Natural killer cell treated with Interleukin-12 subunit alpha and Interleukin-12 subunit beta and Interleukin-15 and Interleukin-18, amount 100 ng/mL, for 72 hours (primary cell): ENCODE measurements around the gene SH3BP5. TPM values are rescaled to one million over a fixed set of nuclear protein-coding genes. Genes with fewer than 3 reads are reported as not detected.
A peak's percentile ranks its signal among the peaks of the same experiment; 100 is the strongest.

Source experiments
- ATAC-seq, 2 donors: fragments of 150-1000 bp; cut with Tn5 transposase in 1 of 2; sonication (Bioruptor Pico), chemical (Tn5 transposase) in 1 of 2; 2 replicates each; pipeline ENCODE4 v1.10.0; 2021
- DNase-seq: peaks from one replicate; pipeline ENCODE4 v3.0.0; 2022; ENCODE audit warnings: low spot score
- H3K27ac Mint-ChIP-seq, 2 donors: 1 replicate in 1 of 2; 2 replicates in 1 of 2; pipeline ENCODE4 v1.8.0; 2022; ENCODE audit warnings: mixed read lengths in 2 of 2, mild to moderate bottlenecking in 1 of 2, moderate library complexity in 1 of 2
- H3K27me3 Mint-ChIP-seq, 2 donors: 1 replicate in 1 of 2; 2 replicates in 1 of 2; pipeline ENCODE4 v1.8.0; 2022; ENCODE audit warnings: mixed read lengths in 2 of 2
- H3K36me3 Mint-ChIP-seq: one replicate; pipeline ENCODE4 v1.8.0; 2022; ENCODE audit warnings: mixed read lengths
- H3K4me1 Mint-ChIP-seq, 2 donors: 1 replicate in 1 of 2; 2 replicates in 1 of 2; pipeline ENCODE4 v1.8.0; 2022; ENCODE audit warnings: low read depth in 2 of 2, mixed read lengths in 2 of 2, mild to moderate bottlenecking in 1 of 2
- H3K4me3 Mint-ChIP-seq: one replicate; pipeline ENCODE4 v1.8.0; 2022; ENCODE audit warnings: mixed read lengths
- H3K9me3 Mint-ChIP-seq: 2 replicates; pipeline ENCODE4 v1.8.0; 2022; ENCODE audit warnings: mixed read lengths
- total RNA-seq, 2 donors: library from RNA; stranded (reverse); gene quantifications; one replicate each; pipeline ENCODE4 v1.2.3, GENCODE V29; 2022

The SH3BP5 gene
- total RNA-seq, 2 donors from 2014 or later = 58.5 to 165 TPM

DNA sequence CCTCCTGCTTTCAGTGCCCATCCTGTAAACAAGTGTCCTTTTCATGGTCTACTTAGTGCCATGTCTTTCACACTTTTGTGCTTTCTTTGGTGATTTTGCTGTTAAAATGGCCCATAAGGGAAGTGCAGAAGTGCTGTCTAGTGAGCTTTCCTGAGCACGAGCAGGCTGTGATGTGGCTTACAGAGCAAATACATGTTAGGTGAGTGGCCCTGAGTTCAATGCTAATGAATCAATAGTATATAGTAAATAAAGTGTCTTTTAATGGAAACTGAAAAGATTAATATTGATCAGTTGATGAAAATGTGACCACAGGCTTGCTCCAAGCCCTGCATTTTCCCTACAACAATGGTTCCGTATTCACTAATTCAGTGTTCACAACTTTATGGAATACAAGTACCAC lies 5.7 kb downstream of the SH3BP5 start:
- peak overlapping the region in 1 of 2 donors; percentile 70 for H3K27ac Mint-ChIP-seq
- peaks cover 13% of the 10 kb centered on the region for H3K36me3 Mint-ChIP-seq
- no peaks in the 10 kb centered on the region for H3K9me3 Mint-ChIP-seq
- H3K4me1 Mint-ChIP-seq = peaks cover 56 to 58% of the 10 kb centered on the region in 2 donors
- no peaks in the 10 kb centered on the region for H3K27me3 Mint-ChIP-seq
- ATAC-seq (no peak), DNase-seq (no peak)
- H3K4me3 Mint-ChIP-seq = no peak overlapping the region

DNA sequence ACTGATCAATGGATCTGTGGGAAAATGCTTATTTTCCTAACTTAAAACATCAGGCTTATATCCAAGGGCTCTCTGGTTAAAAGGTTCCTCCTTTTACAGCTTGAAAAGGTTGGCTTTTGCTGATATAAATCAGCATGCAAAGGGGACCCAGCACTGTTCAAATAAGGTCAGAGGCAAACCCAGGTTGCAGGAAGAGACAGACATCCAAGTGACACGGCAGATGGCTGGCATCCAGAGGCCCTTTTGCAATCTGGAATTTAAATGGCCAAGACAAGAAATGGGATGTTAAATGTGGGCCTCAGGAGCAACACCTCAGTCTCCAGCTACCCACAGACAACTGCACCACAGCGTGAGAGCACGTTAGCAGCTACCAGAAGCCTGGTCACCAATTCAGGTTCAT lies 6.3 kb downstream of the SH3BP5 start:
- DNase-seq (no peak), ATAC-seq (no peak)
- no peak overlapping the region for H3K4me3 Mint-ChIP-seq
- peaks cover 13% of the 10 kb centered on the region for H3K36me3 Mint-ChIP-seq
- no peaks in the 10 kb centered on the region for H3K9me3 Mint-ChIP-seq
- H3K27me3 Mint-ChIP-seq = no peaks in the 10 kb centered on the region
- H3K27ac Mint-ChIP-seq = peak overlapping the region in 1 of 2 donors; percentile 70
- H3K4me1 Mint-ChIP-seq = peaks cover 49 to 55% of the 10 kb centered on the region in 2 donors

DNA sequence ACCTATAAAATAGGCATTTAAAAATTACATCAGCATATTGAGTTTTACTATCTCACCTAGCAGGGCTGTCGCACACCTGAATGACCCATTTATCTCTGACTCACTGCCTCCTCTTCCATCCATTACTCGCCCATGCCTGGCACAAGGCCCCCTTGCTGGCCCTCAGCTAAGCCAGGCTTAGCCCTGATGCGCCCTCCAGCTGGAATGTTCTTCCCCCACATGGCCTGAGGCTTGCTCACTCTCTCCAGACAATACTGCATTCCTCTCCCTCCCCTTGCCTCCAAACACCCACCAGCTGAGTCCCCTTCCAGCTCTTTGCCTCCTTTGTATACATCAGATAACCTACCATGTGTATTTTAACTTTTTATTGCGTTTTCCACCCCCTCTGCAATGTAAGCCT lies 7.2 kb downstream of the SH3BP5 start:
- no peaks in the 10 kb centered on the region for H3K9me3 Mint-ChIP-seq
- H3K27me3 Mint-ChIP-seq = no peaks in the 10 kb centered on the region
- peaks cover 17% of the 10 kb centered on the region for H3K36me3 Mint-ChIP-seq
- DNase-seq (no peak), ATAC-seq (no peak)
- H3K4me3 Mint-ChIP-seq = no peak overlapping the region
- H3K27ac Mint-ChIP-seq = peak overlapping the region in 1 of 2 donors; percentile 70
- peaks cover 50 to 59% of the 10 kb centered on the region in 2 donors for H3K4me1 Mint-ChIP-seq

DNA sequence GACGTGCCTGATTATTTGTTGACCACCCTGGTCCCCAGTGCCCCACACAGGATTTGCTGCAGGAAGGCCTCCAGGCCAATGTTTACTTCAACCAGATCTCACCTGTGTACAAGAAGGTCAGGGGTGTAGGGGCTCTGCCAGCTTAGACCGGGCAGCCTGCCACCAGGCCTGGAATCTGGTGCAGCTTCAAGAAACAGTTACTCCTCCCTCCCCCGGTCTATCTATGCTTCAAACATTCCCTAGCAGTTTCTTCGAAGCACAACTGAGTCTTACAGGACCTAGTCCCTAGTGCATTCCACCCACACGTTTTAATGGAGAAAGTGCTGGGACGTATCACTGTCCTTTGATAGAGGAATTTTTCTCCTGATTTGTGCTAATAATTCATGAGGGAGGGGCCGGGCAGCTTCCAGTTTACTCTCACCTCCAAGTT lies 8.0 kb downstream of the SH3BP5 start:
- Mint-ChIP-seq H3K27me3 (no peaks in the 10 kb centered on the region), H3K4me1 (peaks cover 50 to 59% of the 10 kb centered on the region in 2 donors), H3K4me3 (no peak overlapping the region), H3K36me3 (peaks cover 11% of the 10 kb centered on the region), H3K27ac (peak overlapping the region in 1 of 2 donors; percentile 64), H3K9me3 (no peaks in the 10 kb centered on the region)
- DNase-seq (no peak), ATAC-seq (no peak)

DNA sequence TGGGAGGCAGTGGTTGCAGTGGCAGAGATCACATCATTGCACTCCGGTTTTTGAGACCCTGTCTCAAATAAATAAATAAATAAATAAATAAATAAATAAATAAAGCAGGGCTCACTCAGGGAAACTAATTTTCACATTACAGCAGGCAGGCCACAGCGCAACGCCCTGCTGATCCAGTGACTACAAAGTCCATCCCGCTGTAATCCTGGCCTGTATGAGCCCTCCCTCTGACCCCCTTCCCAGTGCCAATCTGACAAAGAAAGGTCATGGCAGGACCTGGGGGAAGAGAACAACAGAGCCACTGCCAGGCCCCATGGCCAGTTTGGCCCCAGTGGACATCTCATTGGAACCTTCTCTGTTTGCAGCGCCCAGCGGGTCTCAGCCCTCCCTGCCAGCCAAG lies 9.3 kb downstream of the SH3BP5 start:
- H3K27me3 Mint-ChIP-seq = no peaks in the 10 kb centered on the region
- peaks cover 10% of the 10 kb centered on the region for H3K36me3 Mint-ChIP-seq
- no peak overlapping the region for H3K4me3 Mint-ChIP-seq

DNA sequence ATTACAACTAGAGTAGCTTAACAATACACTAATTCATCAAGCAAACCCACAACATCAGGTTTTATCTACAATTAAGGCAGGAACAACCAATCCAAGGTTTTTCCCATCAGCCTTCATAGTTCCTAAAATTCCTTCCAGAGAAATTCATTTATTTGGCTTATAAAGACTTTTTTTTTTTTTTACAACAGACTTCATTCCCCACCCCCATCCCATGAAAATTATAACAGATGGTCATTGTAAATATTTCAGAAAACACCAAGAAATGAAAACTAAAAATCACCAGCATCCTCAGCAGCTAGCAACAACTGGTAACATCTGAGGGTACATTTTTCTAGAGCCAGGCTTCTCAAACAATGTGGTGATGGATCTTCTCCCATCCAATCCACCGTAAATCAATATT lies 11.0 kb downstream of the SH3BP5 start:
- DNase-seq = no peak
- H3K9me3 Mint-ChIP-seq = no peaks in the 10 kb centered on the region
- no peak for ATAC-seq
- H3K27ac Mint-ChIP-seq = no peak overlapping the region
- H3K4me1 Mint-ChIP-seq = peaks cover 51 to 62% of the 10 kb centered on the region in 2 donors
- H3K4me3 Mint-ChIP-seq = no peak overlapping the region
- peaks cover 4% of the 10 kb centered on the region for H3K36me3 Mint-ChIP-seq
- H3K27me3 Mint-ChIP-seq = no peaks in the 10 kb centered on the region

More for the DNA sequence above, 9.3 kb downstream of the SH3BP5 start:
- no peaks in the 10 kb centered on the region for H3K9me3 Mint-ChIP-seq
- ATAC-seq (no peak), DNase-seq (no peak)
- peaks cover 48 to 58% of the 10 kb centered on the region in 2 donors for H3K4me1 Mint-ChIP-seq
- peak overlapping the region in 1 of 2 donors; percentile 59 for H3K27ac Mint-ChIP-seq

DNA sequence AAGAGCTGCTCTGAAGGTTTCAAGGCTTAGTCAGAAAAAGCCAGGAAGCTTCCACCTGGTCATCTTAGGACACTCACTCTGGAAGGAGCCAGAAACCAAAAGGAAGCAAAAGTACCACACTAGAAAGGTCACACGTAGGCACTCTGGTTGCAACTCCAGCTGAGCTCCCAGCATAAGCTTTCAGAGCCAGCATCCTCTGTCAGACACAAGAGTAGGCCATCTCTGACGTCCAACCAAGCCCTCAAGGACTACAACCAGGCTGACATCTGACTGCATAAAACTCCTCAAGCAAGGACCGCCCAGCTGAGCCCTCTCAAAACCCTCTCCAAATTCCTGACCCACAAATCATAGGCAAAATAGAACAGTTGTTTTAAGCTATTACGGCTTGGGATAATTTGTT lies 12.8 kb downstream of the SH3BP5 start:
- H3K36me3 Mint-ChIP-seq = peaks cover 4% of the 10 kb centered on the region
- peaks cover 50 to 61% of the 10 kb centered on the region in 2 donors for H3K4me1 Mint-ChIP-seq
- DNase-seq (no peak), ATAC-seq (no peak)
- no peaks in the 10 kb centered on the region for H3K27me3 Mint-ChIP-seq
- H3K9me3 Mint-ChIP-seq = no peaks in the 10 kb centered on the region
- peak overlapping the region in 1 of 2 donors; percentile 64 for H3K27ac Mint-ChIP-seq
- peak overlapping the region; percentile 21 for H3K4me3 Mint-ChIP-seq

DNA sequence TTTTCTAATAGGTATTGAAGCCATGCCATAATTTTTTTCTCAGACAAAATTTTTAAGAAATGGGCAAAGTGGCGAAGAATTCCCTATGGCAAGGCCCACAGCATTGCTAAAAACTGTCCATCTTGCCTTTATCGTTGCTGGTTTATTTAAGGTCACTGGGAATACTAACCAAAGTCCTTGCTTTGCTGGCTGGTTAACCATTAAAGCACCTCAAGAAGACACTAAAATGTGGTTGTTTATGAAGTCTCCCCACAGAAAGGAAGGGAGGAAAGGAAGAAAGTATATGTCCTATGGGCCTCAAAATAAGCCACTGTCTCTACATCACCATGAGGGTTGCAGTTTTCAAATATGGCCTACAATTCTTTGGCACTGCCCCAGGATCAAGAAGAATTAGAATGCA lies 13.2 kb downstream of the SH3BP5 start:
- Mint-ChIP-seq H3K4me1 (peaks cover 52 to 62% of the 10 kb centered on the region in 2 donors), H3K4me3 (peak overlapping the region; percentile 16), H3K27me3 (no peaks in the 10 kb centered on the region)

DNA sequence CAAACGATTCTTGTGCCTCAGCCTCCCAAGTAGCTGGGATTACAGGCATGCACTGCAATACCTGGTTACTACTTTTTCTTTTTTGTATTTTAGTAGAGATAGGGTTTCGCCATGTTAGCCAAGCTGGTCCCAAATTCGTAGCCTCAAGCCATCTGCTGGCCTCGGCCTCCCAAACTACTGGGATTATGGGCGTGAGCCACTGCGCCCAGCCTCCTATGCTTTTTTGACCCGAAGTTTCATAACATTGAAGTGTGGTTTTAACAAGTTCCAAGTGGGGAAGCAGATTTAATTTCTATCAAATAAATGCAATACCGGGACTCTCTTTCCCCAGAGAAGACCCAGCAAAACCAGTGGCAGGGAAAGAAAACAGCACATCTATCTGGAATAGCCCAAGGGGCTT lies 13.7 kb downstream of the SH3BP5 start:
- H3K9me3 Mint-ChIP-seq = no peaks in the 10 kb centered on the region
- H3K27ac Mint-ChIP-seq = peak overlapping the region in 1 of 2 donors; percentile 64
- ATAC-seq (no peak), DNase-seq (no peak)
- H3K4me1 Mint-ChIP-seq = peaks cover 52 to 58% of the 10 kb centered on the region in 2 donors
- peaks cover 4% of the 10 kb centered on the region for H3K36me3 Mint-ChIP-seq
- H3K27me3 Mint-ChIP-seq = no peaks in the 10 kb centered on the region
- H3K4me3 Mint-ChIP-seq = no peak overlapping the region

More for the DNA sequence above, 13.2 kb downstream of the SH3BP5 start:
- peak overlapping the region in 1 of 2 donors; percentile 64 for H3K27ac Mint-ChIP-seq
- peaks cover 4% of the 10 kb centered on the region for H3K36me3 Mint-ChIP-seq
- DNase-seq (no peak), ATAC-seq (no peak)
- H3K9me3 Mint-ChIP-seq = no peaks in the 10 kb centered on the region

DNA sequence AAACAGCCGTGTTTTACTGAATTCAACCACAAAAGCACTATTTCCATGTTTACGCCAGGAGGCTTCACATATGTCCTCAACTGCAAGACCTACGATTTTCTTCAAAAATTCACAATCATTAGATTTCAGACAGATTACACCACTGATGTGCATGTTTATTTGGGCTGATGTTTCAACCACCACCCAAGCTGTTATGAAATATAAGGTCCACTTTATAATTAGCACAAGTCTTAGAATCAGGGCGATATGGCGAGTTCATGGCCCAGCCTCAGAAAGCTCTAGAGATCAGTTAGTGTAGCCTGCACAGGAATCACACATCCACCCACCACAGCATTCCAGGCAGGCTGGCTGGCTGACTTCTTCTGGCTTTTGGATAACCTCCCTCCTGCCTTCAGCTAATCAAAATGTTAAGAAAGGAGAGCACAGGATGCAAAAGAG lies 15.4 kb downstream of the SH3BP5 start:
- H3K27ac Mint-ChIP-seq = peak overlapping the region in 1 of 2 donors; percentile 40
- DNase-seq (no peak), ATAC-seq (no peak)
- H3K4me1 Mint-ChIP-seq = peaks cover 58 to 62% of the 10 kb centered on the region in 2 donors
- no peaks in the 10 kb centered on the region for H3K9me3 Mint-ChIP-seq
- peaks cover 4% of the 10 kb centered on the region for H3K36me3 Mint-ChIP-seq
- no peaks in the 10 kb centered on the region for H3K27me3 Mint-ChIP-seq
- H3K4me3 Mint-ChIP-seq = no peak overlapping the region

DNA sequence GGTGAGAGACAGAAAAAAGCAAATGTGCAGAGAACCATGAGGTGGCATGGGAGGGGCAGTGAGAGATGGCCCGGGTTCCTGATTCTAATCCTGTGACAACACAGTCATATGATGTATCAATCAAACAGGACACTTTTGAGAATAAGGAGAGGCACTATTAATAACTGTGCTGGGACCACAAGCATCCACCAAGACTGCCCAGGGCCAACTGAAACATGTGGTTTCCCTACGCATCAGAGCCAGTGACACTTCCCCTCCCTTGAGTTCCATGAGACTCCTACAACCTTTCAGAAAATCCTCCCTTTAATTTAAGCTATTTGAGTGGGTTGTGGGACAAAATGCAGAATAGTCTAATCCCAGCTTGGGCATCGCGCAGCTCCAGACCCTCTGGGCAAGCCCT lies 17.4 kb downstream of the SH3BP5 start:
- no peaks in the 10 kb centered on the region for H3K9me3 Mint-ChIP-seq
- no peaks in the 10 kb centered on the region for H3K27me3 Mint-ChIP-seq
- H3K27ac Mint-ChIP-seq = peak overlapping the region; percentile 11 to 40
- H3K4me3 Mint-ChIP-seq = peak overlapping the region; percentile 4
- DNase-seq = no peak
- no peak for ATAC-seq
- peaks cover 61 to 66% of the 10 kb centered on the region in 2 donors for H3K4me1 Mint-ChIP-seq
- H3K36me3 Mint-ChIP-seq = peaks cover 4% of the 10 kb centered on the region

DNA sequence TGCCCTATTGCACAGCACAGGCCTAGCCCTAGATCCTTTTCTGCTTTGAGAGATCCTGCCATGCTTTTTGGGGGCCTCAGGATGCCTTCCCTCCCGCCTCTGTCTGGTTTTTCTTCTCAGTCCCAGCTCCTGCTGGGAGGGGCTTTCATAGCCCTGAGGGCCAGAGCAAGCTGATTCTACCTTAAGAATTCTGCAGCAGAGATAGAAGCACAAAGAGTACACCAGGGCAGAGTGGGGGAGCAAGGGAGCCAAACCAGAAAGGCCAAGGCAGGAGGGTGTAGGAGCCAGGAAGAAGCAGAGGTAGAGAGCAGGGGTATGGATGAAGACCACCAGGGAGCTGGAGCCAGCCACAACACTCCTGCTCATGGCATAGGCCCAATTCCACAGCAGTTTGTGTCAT lies 18.1 kb downstream of the SH3BP5 start:
- no peak for ATAC-seq
- no peak for DNase-seq
- Mint-ChIP-seq H3K36me3 (peaks cover 4% of the 10 kb centered on the region), H3K4me1 (peaks cover 61 to 64% of the 10 kb centered on the region in 2 donors), H3K27ac (peak overlapping the region; percentile 35 to 40), H3K4me3 (peak overlapping the region; percentile 4), H3K9me3 (no peaks in the 10 kb centered on the region), H3K27me3 (no peaks in the 10 kb centered on the region)

DNA sequence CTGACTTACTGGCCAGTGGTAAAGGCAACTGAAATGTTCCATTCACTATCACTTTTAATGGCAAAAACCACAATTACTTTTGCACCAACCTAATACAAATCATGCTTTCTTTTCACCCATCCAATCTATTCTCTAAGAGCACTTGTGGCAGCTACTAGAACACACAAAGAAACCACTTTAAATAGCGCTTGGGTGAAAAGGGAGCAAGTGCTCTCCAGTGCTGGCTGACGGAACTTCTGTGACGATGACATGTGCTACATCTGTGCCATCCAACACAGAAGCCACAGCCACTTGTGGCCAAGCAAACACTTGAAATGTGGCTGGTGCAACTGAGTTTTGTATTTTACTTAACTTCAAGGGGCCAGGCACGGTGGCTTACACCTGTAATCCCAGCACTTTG lies 18.9 kb downstream of the SH3BP5 start:
- Mint-ChIP-seq H3K9me3 (no peaks in the 10 kb centered on the region), H3K27me3 (no peaks in the 10 kb centered on the region), H3K36me3 (peaks cover 4% of the 10 kb centered on the region), H3K27ac (peak overlapping the region in 1 of 2 donors; percentile 40), H3K4me1 (peaks cover 60 to 62% of the 10 kb centered on the region in 2 donors), H3K4me3 (peak overlapping the region; percentile 1)
- ATAC-seq (peak in 1 of 2 donors; percentile 48), DNase-seq (no peak)

DNA sequence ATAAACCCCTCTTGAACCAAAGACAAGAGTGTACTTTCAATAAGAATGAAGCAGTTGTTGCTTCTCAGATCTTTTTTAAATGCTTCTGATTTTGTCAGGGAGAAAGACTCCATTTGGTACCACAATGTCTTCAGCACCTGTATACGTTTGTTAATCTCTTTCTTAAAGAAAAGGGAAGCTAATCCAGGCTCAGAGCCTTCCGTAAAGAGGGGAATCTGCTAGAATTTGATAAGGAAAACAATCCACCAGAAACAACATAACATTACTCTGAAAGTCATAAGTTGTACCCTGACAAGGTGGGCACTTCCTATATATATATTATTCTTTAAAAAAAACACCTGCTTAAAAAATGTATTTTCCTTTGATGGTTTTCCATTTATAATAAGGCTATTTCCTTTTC lies 19.8 kb downstream of the SH3BP5 start:
- ATAC-seq = no peak
- H3K27ac Mint-ChIP-seq = no peak overlapping the region
- DNase-seq = no peak
- H3K4me3 Mint-ChIP-seq = no peak overlapping the region
- no peaks in the 10 kb centered on the region for H3K27me3 Mint-ChIP-seq
- H3K4me1 Mint-ChIP-seq = peaks cover 62 to 65% of the 10 kb centered on the region in 2 donors
- H3K9me3 Mint-ChIP-seq = no peaks in the 10 kb centered on the region
- peaks cover 4% of the 10 kb centered on the region for H3K36me3 Mint-ChIP-seq
